ENCODE measurements around the gene CEACAM18.

DNA sequence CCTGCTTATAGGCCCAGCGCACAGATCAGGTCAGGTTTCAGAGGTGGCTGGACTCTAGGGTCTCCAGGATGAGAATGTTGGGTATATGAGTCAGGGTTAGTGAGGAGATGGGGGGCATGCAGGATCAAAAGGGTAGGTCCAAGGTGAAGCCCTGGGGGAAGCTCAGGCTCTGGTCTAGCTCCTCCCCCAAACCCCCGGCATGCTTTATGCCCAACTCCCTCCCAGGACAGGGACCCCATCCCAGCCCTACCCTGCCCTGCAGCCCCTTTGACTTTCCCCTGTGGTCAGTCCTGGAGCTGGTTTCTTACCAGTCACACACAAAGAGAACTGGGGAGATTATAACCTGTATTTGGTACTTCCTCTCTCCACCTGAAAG lies 9.8 kb upstream of the CEACAM18 start:
- TF ChIP-seq EP300 (IDR thresholded peaks at IDR 0.05; ENCODE audit: borderline replicate concordance in 1 of 2, low read depth in 1 of 2, low read length in 1 of 2) (no peak), SIN3A (IDR thresholded peaks at IDR 0.05; ENCODE audit: borderline replicate concordance, low read depth, low read length) (no peak), TAF1 (IDR thresholded peaks at IDR 0.05; ENCODE audit: borderline replicate concordance, low read depth, low read length) (no peak), MEF2A (IDR thresholded peaks at IDR 0.05; ENCODE audit: borderline replicate concordance, low read depth) (no peak), RXRA (IDR thresholded peaks at IDR 0.05; ENCODE audit: borderline replicate concordance, low read depth) (no peak), GABPA (IDR thresholded peaks at IDR 0.05; ENCODE audit: low read depth) (no peak), POLR2AphosphoS5 (IDR thresholded peaks at IDR 0.05; ENCODE audit: low read depth, low read length) (no peak), YY1 (IDR thresholded peaks at IDR 0.05; ENCODE audit: low read depth) (no peak)
- TF ChIP-seq, protein P1, sequence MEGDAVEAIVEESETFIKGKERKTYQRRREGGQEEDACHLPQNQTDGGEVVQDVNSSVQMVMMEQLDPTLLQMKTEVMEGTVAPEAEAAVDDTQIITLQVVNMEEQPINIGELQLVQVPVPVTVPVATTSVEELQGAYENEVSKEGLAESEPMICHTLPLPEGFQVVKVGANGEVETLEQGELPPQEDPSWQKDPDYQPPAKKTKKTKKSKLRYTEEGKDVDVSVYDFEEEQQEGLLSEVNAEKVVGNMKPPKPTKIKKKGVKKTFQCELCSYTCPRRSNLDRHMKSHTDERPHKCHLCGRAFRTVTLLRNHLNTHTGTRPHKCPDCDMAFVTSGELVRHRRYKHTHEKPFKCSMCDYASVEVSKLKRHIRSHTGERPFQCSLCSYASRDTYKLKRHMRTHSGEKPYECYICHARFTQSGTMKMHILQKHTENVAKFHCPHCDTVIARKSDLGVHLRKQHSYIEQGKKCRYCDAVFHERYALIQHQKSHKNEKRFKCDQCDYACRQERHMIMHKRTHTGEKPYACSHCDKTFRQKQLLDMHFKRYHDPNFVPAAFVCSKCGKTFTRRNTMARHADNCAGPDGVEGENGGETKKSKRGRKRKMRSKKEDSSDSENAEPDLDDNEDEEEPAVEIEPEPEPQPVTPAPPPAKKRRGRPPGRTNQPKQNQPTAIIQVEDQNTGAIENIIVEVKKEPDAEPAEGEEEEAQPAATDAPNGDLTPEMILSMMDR (IDR thresholded peaks at IDR 0.05): no peak
- TF ChIP-seq, protein P2, sequence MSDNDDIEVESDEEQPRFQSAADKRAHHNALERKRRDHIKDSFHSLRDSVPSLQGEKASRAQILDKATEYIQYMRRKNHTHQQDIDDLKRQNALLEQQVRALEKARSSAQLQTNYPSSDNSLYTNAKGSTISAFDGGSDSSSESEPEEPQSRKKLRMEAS (IDR thresholded peaks at IDR 0.05; ENCODE audit: low read depth): no peak
- TF ChIP-seq, protein P3, sequence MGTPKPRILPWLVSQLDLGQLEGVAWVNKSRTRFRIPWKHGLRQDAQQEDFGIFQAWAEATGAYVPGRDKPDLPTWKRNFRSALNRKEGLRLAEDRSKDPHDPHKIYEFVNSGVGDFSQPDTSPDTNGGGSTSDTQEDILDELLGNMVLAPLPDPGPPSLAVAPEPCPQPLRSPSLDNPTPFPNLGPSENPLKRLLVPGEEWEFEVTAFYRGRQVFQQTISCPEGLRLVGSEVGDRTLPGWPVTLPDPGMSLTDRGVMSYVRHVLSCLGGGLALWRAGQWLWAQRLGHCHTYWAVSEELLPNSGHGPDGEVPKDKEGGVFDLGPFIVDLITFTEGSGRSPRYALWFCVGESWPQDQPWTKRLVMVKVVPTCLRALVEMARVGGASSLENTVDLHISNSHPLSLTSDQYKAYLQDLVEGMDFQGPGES (IDR thresholded peaks at IDR 0.05; ENCODE audit: low read depth, low read length): no peak

Measured in SK-N-SH (cell line).